ENCODE measurements around the gene SLC35D1. TPM values are rescaled to one million over a fixed set of nuclear protein-coding genes. Genes with fewer than 3 reads are reported as not detected.
"Not testable (repeated sequence)": the region's sequence is repeated elsewhere in the genome, so short reads cannot be mapped to it uniquely, and the experiment has no call there.

The SLC35D1 gene
- total RNA-seq, 1 donor from 2014 or later, result 3.1 TPM

GRCh38 chr1:67001682-67002425, 52.1 kb downstream of the SLC35D1 start:
- no peak for DNase-seq
- ATAC-seq (ENCODE audit: poor library complexity), result peak; percentile 88
- intact Hi-C loops (cut with DNase I), result no loop called here

GRCh38 chr1:66999640-67000400, 54.1 kb downstream of the SLC35D1 start:
- DNase-seq, result no peak
- intact Hi-C loops (cut with DNase I), result no loop called here

GRCh38 chr1:66998972-66999371, 55.0 kb downstream of the SLC35D1 start:
- DNase-seq, result no peak
- intact Hi-C loops (cut with DNase I), result no loop called here
- ATAC-seq (ENCODE audit: poor library complexity), result no peak

More at GRCh38 chr1:66999640-67000400, 54.1 kb downstream of the SLC35D1 start:
- ATAC-seq (ENCODE audit: poor library complexity), result no peak

- DNase-seq (no peak), ATAC-seq (ENCODE audit: poor library complexity) (peak; percentile 72)
- intact Hi-C loops (cut with DNase I), result no loop called here
Observed at GRCh38 chr1:66996018-66996682, 57.8 kb downstream of the SLC35D1 start.

- DNase-seq (no peak), ATAC-seq (ENCODE audit: poor library complexity) (no peak)
- intact Hi-C loops (cut with DNase I), result no loop called here
Observed at GRCh38 chr1:66993076-66993475, 60.9 kb downstream of the SLC35D1 start.

- ATAC-seq (ENCODE audit: poor library complexity) (no peak), DNase-seq (no peak)
- intact Hi-C loops (cut with DNase I), result no loop called here
Observed at GRCh38 chr1:66985835-66986234, 68.1 kb downstream of the SLC35D1 start.

GRCh38 chr1:66984491-66984890, 69.5 kb downstream of the SLC35D1 start:
- intact Hi-C loops (cut with DNase I), result no loop called here
- ATAC-seq (ENCODE audit: poor library complexity) (no peak), DNase-seq (no peak)

- intact Hi-C loops (cut with DNase I), result no loop called here
- ATAC-seq (ENCODE audit: poor library complexity), result no peak
Observed at GRCh38 chr1:66982561-66983260, 71.2 kb downstream of the SLC35D1 start.

GRCh38 chr1:66981679-66982078, 72.3 kb downstream of the SLC35D1 start:
- intact Hi-C loops (cut with DNase I), result no loop called here
- DNase-seq (no peak), ATAC-seq (ENCODE audit: poor library complexity) (peak; percentile 75)

More at GRCh38 chr1:66982561-66983260, 71.2 kb downstream of the SLC35D1 start:
- no peak for DNase-seq

GRCh38 chr1:66980745-66981367, 73.1 kb downstream of the SLC35D1 start:
- intact Hi-C loops (cut with DNase I), result no loop called here

GRCh38 chr1:66979621-66980020, 74.3 kb downstream of the SLC35D1 start:
- DNase-seq; intact Hi-C loops (cut with DNase I); ATAC-seq (ENCODE audit: poor library complexity): not testable (repeated sequence)

More at GRCh38 chr1:66980745-66981367, 73.1 kb downstream of the SLC35D1 start:
- ATAC-seq (ENCODE audit: poor library complexity) (no peak), DNase-seq (no peak)

GRCh38 chr1:66978201-66978600, 75.7 kb downstream of the SLC35D1 start:
- DNase-seq (no peak), ATAC-seq (ENCODE audit: poor library complexity) (no peak)
- intact Hi-C loops (cut with DNase I), result no loop called here

- intact Hi-C loops (cut with DNase I), result no loop called here
- no peak for DNase-seq
- ATAC-seq (ENCODE audit: poor library complexity), result no peak
Observed at GRCh38 chr1:66968574-66968973, 85.4 kb downstream of the SLC35D1 start.

- intact Hi-C loops (cut with DNase I); DNase-seq; ATAC-seq (ENCODE audit: poor library complexity): not testable (repeated sequence)
Observed at GRCh38 chr1:66966188-66966873, 87.6 kb downstream of the SLC35D1 start.

- ATAC-seq (ENCODE audit: poor library complexity) (no peak), DNase-seq (no peak)
- intact Hi-C loops (cut with DNase I), result no loop called here
Observed at GRCh38 chr1:66957938-66958337, 96.0 kb downstream of the SLC35D1 start.

- intact Hi-C loops (cut with DNase I), result no loop called here
- no peak for DNase-seq
- ATAC-seq (ENCODE audit: poor library complexity), result no peak
Observed at GRCh38 chr1:66954208-66954607, 99.7 kb downstream of the SLC35D1 start.

- DNase-seq, result no peak
- no peak for ATAC-seq (ENCODE audit: poor library complexity)
- intact Hi-C loops (cut with DNase I), result no loop called here
Observed at GRCh38 chr1:66951513-66951912, 102.4 kb downstream of the SLC35D1 start.

Measured in Right ventricle myocardium superior (tissue), 1 donor.